RWPE2 (cell line): Measurements from ENCODE around the gene NSUN2.

Experiments
- ATAC-seq: fragments of 200-7000 bp; cut with Tn5 transposase; 3 replicates; pipeline ENCODE4 v1.9.1; 2021; ENCODE audit warnings: low read depth
- DNase-seq: peaks from one replicate; pipeline ENCODE4 v3.0.0-alpha.2; 2020; ENCODE audit warnings: low spot score
- H3K27ac ChIP-seq: fragments of 450-650 bp; 2 replicates; pipeline ENCODE4 v1.5.1; 2017; ENCODE audit warnings: mild to moderate bottlenecking; ENCODE audit not compliant: poor library complexity, severe bottlenecking
- H3K27me3 ChIP-seq: fragments of 250-450 bp; sonication (Bioruptor Pico); 2 replicates; pipeline ENCODE4 v1.5.1; 2021; ENCODE audit warnings: mild to moderate bottlenecking, moderate library complexity; ENCODE audit not compliant: insufficient read depth, poor library complexity, severe bottlenecking
- H3K36me3 ChIP-seq: fragments of 250-450 bp; sonication (Bioruptor Pico); 2 replicates; pipeline ENCODE4 v1.5.1; 2020; ENCODE audit warnings: low read depth, mild to moderate bottlenecking, moderate library complexity
- H3K4me1 ChIP-seq: fragments of 250-450 bp; sonication (Bioruptor Pico); 2 replicates; pipeline ENCODE4 v1.5.1; 2021; ENCODE audit warnings: mild to moderate bottlenecking, moderate library complexity; ENCODE audit not compliant: insufficient read depth, poor library complexity, severe bottlenecking
- H3K4me3 ChIP-seq: fragments of 250-450 bp; sonication (Bioruptor Pico); 2 replicates; pipeline ENCODE4 v1.5.1; 2021; ENCODE audit warnings: mild to moderate bottlenecking, moderate library complexity; ENCODE audit not compliant: severe bottlenecking
- H3K9me3 ChIP-seq: fragments of 250-450 bp; sonication (Bioruptor Pico); 2 replicates; pipeline ENCODE4 v1.5.1; 2021; ENCODE audit warnings: mild to moderate bottlenecking, moderate library complexity; ENCODE audit not compliant: severe bottlenecking
- CTCF ChIP-seq: fragments of 450-650 bp; IDR thresholded peaks from one replicate; pipeline ENCODE4 v1.5.1; 2017; ENCODE audit warnings: mild to moderate bottlenecking, moderate library complexity; ENCODE audit not compliant: poor library complexity, severe bottlenecking

Gene NSUN2

GRCh38 chr5:6556089-6556801 is 76.6 kb downstream of the NSUN2 start:
- no peak overlapping the region for H3K27ac ChIP-seq
- no peaks in the 10 kb centered on the region for H3K36me3 ChIP-seq
- H3K27me3 ChIP-seq = no peaks in the 10 kb centered on the region
- H3K4me3 ChIP-seq = no peak overlapping the region
- DNase-seq = no peak
- ATAC-seq = no peak
- H3K9me3 ChIP-seq = peaks cover 3% of the 10 kb centered on the region
- no peak for TF ChIP-seq CTCF
- no peaks in the 10 kb centered on the region for H3K4me1 ChIP-seq

- Histone ChIP-seq H3K27ac (no peak overlapping the region), H3K4me1 (no peaks in the 10 kb centered on the region), H3K36me3 (no peaks in the 10 kb centered on the region), H3K27me3 (no peaks in the 10 kb centered on the region), H3K9me3 (peaks cover 3% of the 10 kb centered on the region), H3K4me3 (no peak overlapping the region)
- TF ChIP-seq CTCF = no peak
- ATAC-seq = no peak
- no peak for DNase-seq
Observed at GRCh38 chr5:6554812-6555211, 78.0 kb downstream of the NSUN2 start.

GRCh38 chr5:6553972-6554371 is 78.9 kb downstream of the NSUN2 start:
- H3K4me1 ChIP-seq = no peaks in the 10 kb centered on the region
- peaks cover 3% of the 10 kb centered on the region for H3K9me3 ChIP-seq
- ATAC-seq (no peak), DNase-seq (no peak)
- no peak for TF ChIP-seq CTCF
- no peak overlapping the region for H3K27ac ChIP-seq
- H3K4me3 ChIP-seq = no peak overlapping the region
- no peaks in the 10 kb centered on the region for H3K27me3 ChIP-seq
- H3K36me3 ChIP-seq = no peaks in the 10 kb centered on the region

GRCh38 chr5:6552612-6553011 is 80.2 kb downstream of the NSUN2 start:
- H3K27ac ChIP-seq = no peak overlapping the region
- no peak for ATAC-seq
- no peak for TF ChIP-seq CTCF
- H3K9me3 ChIP-seq = no peaks in the 10 kb centered on the region
- DNase-seq = no peak
- H3K4me3 ChIP-seq = no peak overlapping the region
- no peaks in the 10 kb centered on the region for H3K27me3 ChIP-seq
- H3K4me1 ChIP-seq = no peaks in the 10 kb centered on the region
- H3K36me3 ChIP-seq = no peaks in the 10 kb centered on the region

GRCh38 chr5:6551955-6552313 is 80.9 kb downstream of the NSUN2 start:
- ATAC-seq (no peak), DNase-seq (no peak)
- Histone ChIP-seq H3K27me3 (no peaks in the 10 kb centered on the region), H3K4me1 (no peaks in the 10 kb centered on the region), H3K9me3 (no peaks in the 10 kb centered on the region), H3K36me3 (no peaks in the 10 kb centered on the region), H3K27ac (no peak overlapping the region), H3K4me3 (no peak overlapping the region)
- TF ChIP-seq CTCF = no peak
